Peyer's patch (tissue), 4 donors: Measurements from ENCODE around the gene ST8SIA5.

Source experiments
- CTCF ChIP-seq, 6 experiments: fragments of 450-650 bp in 4 of 6; fragments of 200-600 bp in 2 of 6; sonication (generic) in 1 of 6; IDR thresholded peaks; one replicate each; pipeline ENCODE4 v1.5.1; 2017 to 2019; ENCODE audit warnings: antibody characterized with exemption in 6 of 6, mild to moderate bottlenecking in 3 of 6, moderate library complexity in 1 of 6
- POLR2A ChIP-seq, 2 donors: fragments of 450-650 bp; IDR thresholded peaks; one replicate each; pipeline ENCODE4 v1.5.1; 2017; ENCODE audit warnings: antibody characterized with exemption in 2 of 2, mild to moderate bottlenecking in 2 of 2, moderate library complexity in 2 of 2

- TF ChIP-seq CTCF (IDR thresholded peaks at IDR 0.05) = no peak
- no peak for TF ChIP-seq POLR2A (IDR thresholded peaks at IDR 0.05)
Observed at GRCh38 chr18:46683252-46683651, 73.6 kb downstream of the ST8SIA5 start.
